Large intestine (tissue), 3 donors: Measurements from ENCODE around the gene SFT2D3. TPM values are rescaled to one million over a fixed set of nuclear protein-coding genes. Genes with fewer than 3 reads are reported as not detected.

Source experiments
- DNase-seq, 2 donors: peaks; one replicate each; pipeline versions ENCODE4 v3.0.0 to v3.0.0-alpha.2; 2013
- H3K27ac ChIP-seq: one replicate; pipeline ENCODE4 v1.5.1; 2013; ENCODE audit warnings: low read length
- H3K27me3 ChIP-seq: 2 replicates; pipeline ENCODE4 v1.6.1; 2013; ENCODE audit warnings: low read length; ENCODE audit not compliant: control insufficient read depth, insufficient read depth
- H3K36me3 ChIP-seq: 2 replicates; pipeline ENCODE4 v1.6.1; 2013; ENCODE audit warnings: low read length; ENCODE audit not compliant: control insufficient read depth, insufficient read depth
- H3K4me1 ChIP-seq: one replicate; pipeline ENCODE4 v1.6.1; 2013; ENCODE audit warnings: low read length; ENCODE audit not compliant: control insufficient read depth, insufficient read depth
- H3K4me3 ChIP-seq: one replicate; pipeline ENCODE4 v1.5.1; 2013; ENCODE audit warnings: low read length
- H3K9me3 ChIP-seq: one replicate; pipeline ENCODE4 v1.6.1; 2013; ENCODE audit warnings: mild to moderate bottlenecking, low read depth, low read length, moderate library complexity; ENCODE audit not compliant: control insufficient read depth
- WGBS: methylation state at CpG from one replicate; pipeline ENCODE4 v1.1.5; 2013; ENCODE audit warnings: low lambda C conversion rate; ENCODE audit not compliant: insufficient coverage; 5-methylcytosine and 5-hydroxymethylcytosine counted together
- polyA plus RNA-seq: library from polyadenylated mRNA; unstranded; fragments of 120-200 nt; gene quantifications from one replicate; pipeline ENCODE4 v1.2.1, GENCODE V29; 2013

SFT2D3 gene
- polyA plus RNA-seq, 1 donor: not detected

- peak overlapping the region; percentile 5 for H3K4me3 ChIP-seq
- H3K27me3 ChIP-seq: peaks cover 43% of the 10 kb centered on the region
- no peak for DNase-seq
- no peaks in the 10 kb centered on the region for H3K9me3 ChIP-seq
- no peaks in the 10 kb centered on the region for H3K4me1 ChIP-seq
- no peaks in the 10 kb centered on the region for H3K36me3 ChIP-seq
- no peak overlapping the region for H3K27ac ChIP-seq
- no CpG with 5 or more reads among the region's 69 CpGs for WGBS
Observed at GRCh38 chr2:127664065-127664894, 37.0 kb upstream of the SFT2D3 start.

GRCh38 chr2:127664895-127665225 is 36.4 kb upstream of the SFT2D3 start:
- Histone ChIP-seq H3K27ac (no peak overlapping the region), H3K4me1 (no peaks in the 10 kb centered on the region), H3K27me3 (peaks cover 43% of the 10 kb centered on the region), H3K9me3 (no peaks in the 10 kb centered on the region), H3K4me3 (no peak overlapping the region), H3K36me3 (no peaks in the 10 kb centered on the region)
- DNase-seq: no peak
- no CpG with 5 or more reads among the region's 6 CpGs for WGBS

GRCh38 chr2:127665267-127665893 is 35.9 kb upstream of the SFT2D3 start:
- Histone ChIP-seq H3K36me3 (no peaks in the 10 kb centered on the region), H3K4me1 (no peaks in the 10 kb centered on the region), H3K27ac (no peak overlapping the region), H3K9me3 (no peaks in the 10 kb centered on the region), H3K27me3 (peaks cover 45% of the 10 kb centered on the region), H3K4me3 (no peak overlapping the region)
- no CpG with 5 or more reads among the region's 8 CpGs for WGBS
- no peak for DNase-seq

- Histone ChIP-seq H3K4me3 (no peak overlapping the region), H3K4me1 (no peaks in the 10 kb centered on the region), H3K36me3 (no peaks in the 10 kb centered on the region), H3K27me3 (peaks cover 57% of the 10 kb centered on the region), H3K9me3 (no peaks in the 10 kb centered on the region), H3K27ac (no peak overlapping the region)
- no peak for DNase-seq
- WGBS: 97% methylated on average over 5 of the region's 7 CpGs
Observed at GRCh38 chr2:127669056-127669455, 32.2 kb upstream of the SFT2D3 start.

GRCh38 chr2:127670055-127670956 is 31.0 kb upstream of the SFT2D3 start:
- H3K27ac ChIP-seq: no peak overlapping the region
- H3K36me3 ChIP-seq: no peaks in the 10 kb centered on the region
- H3K27me3 ChIP-seq: peaks cover 53% of the 10 kb centered on the region
- no peak overlapping the region for H3K4me3 ChIP-seq
- DNase-seq: no peak
- H3K4me1 ChIP-seq: no peaks in the 10 kb centered on the region
- 95% methylated on average over 4 of the region's 10 CpGs for WGBS
- H3K9me3 ChIP-seq: no peaks in the 10 kb centered on the region

GRCh38 chr2:127670957-127671290 is 30.4 kb upstream of the SFT2D3 start:
- DNase-seq: no peak
- H3K4me3 ChIP-seq: no peak overlapping the region
- H3K9me3 ChIP-seq: no peaks in the 10 kb centered on the region
- H3K36me3 ChIP-seq: no peaks in the 10 kb centered on the region
- no peaks in the 10 kb centered on the region for H3K4me1 ChIP-seq
- H3K27me3 ChIP-seq: peaks cover 53% of the 10 kb centered on the region
- WGBS: no CpG with 5 or more reads among the region's 5 CpGs
- H3K27ac ChIP-seq: no peak overlapping the region

- Histone ChIP-seq H3K27me3 (peaks cover 56% of the 10 kb centered on the region), H3K36me3 (no peaks in the 10 kb centered on the region)
Observed at GRCh38 chr2:127671557-127672302, 29.6 kb upstream of the SFT2D3 start.

GRCh38 chr2:127672341-127673224 is 28.7 kb upstream of the SFT2D3 start:
- Histone ChIP-seq H3K27ac (no peak overlapping the region), H3K4me3 (no peak overlapping the region), H3K27me3 (peaks cover 61% of the 10 kb centered on the region), H3K36me3 (no peaks in the 10 kb centered on the region), H3K9me3 (no peaks in the 10 kb centered on the region), H3K4me1 (no peaks in the 10 kb centered on the region)
- no CpG with 5 or more reads among the region's 20 CpGs for WGBS
- no peak for DNase-seq

More at GRCh38 chr2:127671557-127672302, 29.6 kb upstream of the SFT2D3 start:
- Histone ChIP-seq H3K9me3 (no peaks in the 10 kb centered on the region), H3K4me1 (no peaks in the 10 kb centered on the region), H3K4me3 (no peak overlapping the region), H3K27ac (no peak overlapping the region)
- WGBS: no CpG with 5 or more reads among the region's 14 CpGs
- DNase-seq: no peak

GRCh38 chr2:127673291-127674069 is 27.8 kb upstream of the SFT2D3 start:
- Histone ChIP-seq H3K4me1 (no peaks in the 10 kb centered on the region), H3K36me3 (no peaks in the 10 kb centered on the region), H3K27me3 (peaks cover 69% of the 10 kb centered on the region), H3K4me3 (peak overlapping the region; percentile 36), H3K9me3 (no peaks in the 10 kb centered on the region), H3K27ac (no peak overlapping the region)
- DNase-seq: no peak
- 33% methylated on average over 3 of the region's 17 CpGs for WGBS
